Measurements from ENCODE around the gene GPNMB. TPM values are rescaled to one million over a fixed set of nuclear protein-coding genes. Genes with fewer than 3 reads are reported as not detected.
"Not testable (repeated sequence)": the region's sequence is repeated elsewhere in the genome, so short reads cannot be mapped to it uniquely, and the experiment has no call there.

Gene GPNMB
- total RNA-seq, 1 donor from 2014 or later, result 13.4 TPM

DNA sequence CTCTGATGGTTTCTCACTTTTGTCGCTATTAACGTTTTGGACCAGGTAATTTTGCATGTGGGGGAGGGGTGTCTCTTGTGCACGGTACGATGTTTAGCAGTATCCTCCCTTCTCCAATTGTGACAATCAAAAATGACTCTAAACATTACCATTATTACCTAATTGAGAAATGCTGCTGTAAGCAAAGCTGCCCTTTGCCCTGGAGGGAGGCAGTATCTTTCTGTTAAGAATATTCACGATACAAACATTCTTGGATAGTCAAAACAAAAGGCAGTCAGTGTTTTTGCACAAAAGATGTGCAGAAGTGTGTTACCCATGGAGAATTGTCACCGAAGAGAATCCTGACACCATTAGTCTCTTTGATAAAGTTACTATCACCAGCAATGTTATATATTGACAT, 62.2 kb downstream of the GPNMB start:
- DNase-seq (ENCODE audit: low read depth), result no peak

GRCh38 chr7:23312141-23312540, 65.6 kb downstream of the GPNMB start:
- not testable (repeated sequence) for H3K4me3 ChIP-seq (ENCODE audit: low read depth, low read length); H3K27me3 ChIP-seq (ENCODE audit: control insufficient read depth, insufficient read depth, low read length); FAIRE-seq; H3K36me3 ChIP-seq (ENCODE audit: control insufficient read depth, insufficient read depth, low read length); DNase-seq (ENCODE audit: low read depth)

More for the DNA sequence above, 62.2 kb downstream of the GPNMB start:
- Histone ChIP-seq H3K36me3 (ENCODE audit: control insufficient read depth, insufficient read depth, low read length) (peaks cover 3% of the 10 kb centered on the region), H3K4me3 (ENCODE audit: low read depth, low read length) (no peak overlapping the region), H3K27me3 (ENCODE audit: control insufficient read depth, insufficient read depth, low read length) (peaks cover under 1% of the 10 kb centered on the region)
- FAIRE-seq, result no peak
- no peak for TF ChIP-seq CTCF (IDR thresholded peaks at IDR 0.05; ENCODE audit: insufficient read depth, low read length, severe bottlenecking)

- Histone ChIP-seq H3K27me3 (ENCODE audit: control insufficient read depth, insufficient read depth, low read length) (peaks cover 12% of the 10 kb centered on the region), H3K4me3 (ENCODE audit: low read depth, low read length) (no peak overlapping the region), H3K36me3 (ENCODE audit: control insufficient read depth, insufficient read depth, low read length) (no peaks in the 10 kb centered on the region)
- no peak for TF ChIP-seq CTCF (IDR thresholded peaks at IDR 0.05; ENCODE audit: insufficient read depth, low read length, severe bottlenecking)
- FAIRE-seq (no peak), DNase-seq (ENCODE audit: low read depth) (peak; percentile 93)
These were observed 68.8 kb downstream of the GPNMB start for GRCh38 chr7:23315366-23315765.

Other genes with a start within 250 kb of the GPNMB start
- gene HYCC1, start 232.6 kb upstream of the GPNMB start, total RNA-seq, result 19.7 and 20.5 TPM in 2 replicates
- 20.8 and 28.7 TPM in 2 replicates for gene KLHL7, start 141.0 kb upstream of the GPNMB start, total RNA-seq
- gene NUP42, start 64.7 kb upstream of the GPNMB start, total RNA-seq, result 16.3 and 29.4 TPM in 2 replicates
- 61.6 and 81.5 TPM in 2 replicates for gene MALSU1, start 52.6 kb downstream of the GPNMB start, total RNA-seq
- 4.6 and 12.4 TPM in 2 replicates for gene IGF2BP3, start 223.7 kb downstream of the GPNMB start, total RNA-seq